ENCODE results near the gene ST6GALNAC4.
"Not testable (repeated sequence)": the region's sequence is repeated elsewhere in the genome, so short reads cannot be mapped to it uniquely, and the experiment has no call there.

Gene ST6GALNAC4

DNA sequence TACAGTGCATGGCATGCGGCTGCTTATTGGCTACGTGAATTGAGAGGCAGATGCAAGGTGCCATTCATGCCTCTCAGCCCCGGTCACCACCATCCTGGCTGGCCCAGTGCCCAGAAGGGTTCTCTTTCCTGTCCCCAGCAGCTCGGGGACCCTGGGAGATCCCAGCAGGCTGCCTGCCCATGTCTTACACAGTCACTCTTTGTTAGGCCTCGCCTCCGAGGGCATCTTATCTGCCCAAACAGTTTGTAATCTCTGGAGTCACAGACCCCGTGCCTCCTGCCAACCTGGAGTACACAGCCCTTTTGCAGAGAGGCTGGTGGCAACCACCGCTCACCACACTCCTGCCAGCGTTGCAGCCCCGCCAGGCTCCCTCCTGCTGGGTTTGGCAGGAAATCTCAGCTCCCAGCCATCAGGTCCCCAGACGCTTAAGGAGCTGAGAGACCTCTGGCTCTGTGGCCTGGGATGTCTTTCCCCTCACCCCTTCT, 32.4 kb downstream of the ST6GALNAC4 start:
- Mint-ChIP-seq H3K36me3 (ENCODE audit: low read depth) (peaks cover 36% of the 10 kb centered on the region), H3K27me3 (no peaks in the 10 kb centered on the region), H3K9me3 (no peaks in the 10 kb centered on the region), H3K4me1 (ENCODE audit: low read depth) (peaks cover 5% of the 10 kb centered on the region), H3K4me3 (no peak overlapping the region), H3K27ac (no peak overlapping the region)

DNA sequence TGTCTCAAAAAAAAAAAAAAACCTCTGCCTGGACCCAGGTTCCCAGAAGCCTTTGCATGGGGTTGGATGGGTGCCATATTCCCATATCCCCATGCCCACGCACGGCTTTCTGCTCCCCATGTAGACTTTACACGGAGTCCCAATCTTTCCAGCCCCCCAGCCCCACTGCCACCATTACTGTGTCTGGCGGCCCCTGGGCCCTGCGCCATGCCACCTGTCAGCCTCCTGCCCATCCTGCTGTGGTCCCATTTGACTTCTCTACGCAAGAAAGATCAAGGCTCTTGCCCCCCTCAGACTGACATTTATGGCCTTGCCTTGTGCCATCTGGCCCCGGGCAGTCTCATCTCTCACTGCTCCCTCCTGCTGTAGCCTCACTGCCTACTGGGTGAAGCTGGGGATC, 32.9 kb downstream of the ST6GALNAC4 start:
- Mint-ChIP-seq H3K4me3 (no peak overlapping the region), H3K27ac (no peak overlapping the region), H3K9me3 (no peaks in the 10 kb centered on the region), H3K27me3 (no peaks in the 10 kb centered on the region), H3K4me1 (ENCODE audit: low read depth) (peaks cover 7% of the 10 kb centered on the region), H3K36me3 (ENCODE audit: low read depth) (peaks cover 36% of the 10 kb centered on the region)

DNA sequence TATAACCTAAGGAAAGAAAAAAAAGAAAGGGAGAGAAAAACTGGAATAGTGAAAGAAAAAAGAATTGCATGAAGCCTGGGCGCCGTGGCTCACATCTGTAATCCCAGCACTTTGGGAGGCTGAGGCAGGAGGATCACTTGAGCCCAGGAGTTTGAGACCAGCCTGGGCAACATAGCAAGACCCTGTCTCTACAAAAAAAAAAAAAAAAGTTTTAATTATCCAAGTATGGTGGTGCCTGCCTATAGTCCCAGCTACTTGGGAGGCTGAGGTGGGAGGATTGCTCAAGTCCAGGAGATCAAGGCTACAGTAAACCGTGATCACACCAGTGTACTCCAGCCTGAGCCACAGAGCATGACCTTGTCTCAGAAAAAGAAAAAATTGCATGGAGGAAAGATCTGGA, 35.1 kb downstream of the ST6GALNAC4 start:
- H3K4me3 Mint-ChIP-seq, H3K27me3 Mint-ChIP-seq, H3K9me3 Mint-ChIP-seq: not testable (repeated sequence)
- Mint-ChIP-seq H3K27ac (peak overlapping the region; percentile 21), H3K4me1 (ENCODE audit: low read depth) (peaks cover 13% of the 10 kb centered on the region), H3K36me3 (ENCODE audit: low read depth) (peaks cover 23% of the 10 kb centered on the region)

DNA sequence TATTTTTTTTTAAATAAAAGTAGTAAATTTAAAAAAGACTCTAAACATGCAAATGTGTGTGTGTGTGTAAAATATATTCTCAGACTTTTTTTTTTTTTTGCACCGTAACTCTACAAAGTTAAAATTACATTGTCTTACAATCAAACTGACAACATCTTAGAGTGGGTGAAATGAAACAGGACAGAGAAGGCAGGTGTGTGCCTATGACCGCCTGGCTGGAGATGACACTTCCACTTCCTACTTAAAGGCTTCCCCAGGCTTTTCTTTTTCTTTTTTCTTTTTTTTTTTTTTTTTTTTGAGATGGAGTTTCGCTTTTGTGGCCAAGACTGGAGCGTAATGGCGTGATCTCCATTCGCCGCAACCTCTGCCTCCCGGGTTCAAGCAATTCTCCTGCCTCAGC, 36.7 kb downstream of the ST6GALNAC4 start:
- Mint-ChIP-seq H3K27ac (no peak overlapping the region), H3K4me3 (no peak overlapping the region), H3K4me1 (ENCODE audit: low read depth) (peaks cover 13% of the 10 kb centered on the region)

DNA sequence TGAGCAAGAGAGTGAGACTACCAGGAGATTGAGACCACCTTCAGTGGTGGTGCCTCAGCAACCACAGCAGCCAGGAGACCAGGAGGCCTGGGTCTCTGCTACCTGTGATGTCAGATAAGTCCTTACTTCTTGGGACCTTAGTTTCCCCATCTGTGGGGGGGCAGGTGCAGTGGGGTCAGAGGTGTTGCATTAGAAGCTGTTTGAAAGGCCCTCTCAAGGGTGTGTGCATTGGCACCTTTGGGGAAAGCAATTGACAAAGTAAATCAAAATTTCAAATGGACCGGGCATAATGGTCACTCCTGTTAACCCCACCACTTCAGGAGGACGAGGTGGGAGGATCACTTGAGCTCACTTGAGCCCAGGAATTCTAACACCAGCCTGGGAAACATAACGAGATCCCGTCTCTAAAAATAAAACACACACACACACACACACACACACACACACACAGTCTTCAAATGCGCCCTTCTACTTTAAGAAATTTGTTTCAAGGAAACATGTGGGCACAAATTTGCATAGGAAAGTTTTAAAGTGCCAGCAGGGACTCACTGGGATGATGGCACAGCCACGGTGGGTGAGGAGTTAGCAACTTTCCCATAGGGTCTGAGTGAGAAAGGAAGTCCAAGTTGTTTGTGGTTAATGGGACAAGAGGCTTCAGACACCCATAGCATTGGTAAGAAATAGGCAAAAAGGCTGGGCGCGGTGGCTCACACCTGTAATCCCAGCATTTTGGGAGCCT, 38.0 kb downstream of the ST6GALNAC4 start:
- no peaks in the 10 kb centered on the region for H3K27me3 Mint-ChIP-seq
- no peaks in the 10 kb centered on the region for H3K9me3 Mint-ChIP-seq
- peaks cover 8% of the 10 kb centered on the region for H3K4me1 Mint-ChIP-seq (ENCODE audit: low read depth)
- no peak overlapping the region for H3K27ac Mint-ChIP-seq
- peak overlapping the region; percentile 10 for H3K4me3 Mint-ChIP-seq
- peaks cover 12% of the 10 kb centered on the region for H3K36me3 Mint-ChIP-seq (ENCODE audit: low read depth)

More for the DNA sequence above, 36.7 kb downstream of the ST6GALNAC4 start:
- Mint-ChIP-seq H3K36me3 (ENCODE audit: low read depth) (peaks cover 17% of the 10 kb centered on the region), H3K9me3 (no peaks in the 10 kb centered on the region), H3K27me3 (no peaks in the 10 kb centered on the region)

DNA sequence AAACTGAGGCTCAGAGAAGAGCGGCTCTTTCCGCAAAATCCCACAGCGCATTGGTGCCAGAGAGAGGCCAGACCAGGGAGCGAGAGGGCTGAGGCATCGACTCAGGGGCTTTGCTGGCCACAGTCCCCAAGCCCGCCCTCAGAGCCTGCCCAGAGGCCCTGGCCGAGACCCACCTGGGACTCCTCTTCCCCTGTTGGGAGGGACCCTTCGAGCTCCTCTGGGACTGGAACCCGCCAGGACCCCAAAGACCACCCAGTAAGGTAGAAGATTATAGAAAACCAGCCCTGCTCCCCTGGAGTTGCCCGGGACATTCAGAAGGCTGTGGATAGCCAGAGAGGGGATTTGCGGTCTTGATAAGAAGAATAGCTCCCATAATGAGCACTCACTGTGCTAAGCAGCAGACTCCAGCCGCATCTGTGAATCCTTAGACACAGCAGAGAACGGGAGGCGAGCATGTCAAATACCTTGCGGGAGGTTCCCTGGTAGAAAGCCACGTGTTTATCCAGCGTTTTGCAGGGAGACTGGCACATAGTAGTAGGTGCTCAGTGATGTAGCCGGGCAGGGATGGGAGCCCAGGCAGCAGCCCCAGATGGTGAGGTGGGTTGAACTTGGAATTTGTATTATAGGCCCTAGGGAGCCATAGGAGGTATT, 38.7 kb downstream of the ST6GALNAC4 start:
- no peak overlapping the region for H3K27ac Mint-ChIP-seq
- peak overlapping the region; percentile 41 for H3K4me3 Mint-ChIP-seq
- H3K36me3 Mint-ChIP-seq (ENCODE audit: low read depth) = peaks cover 12% of the 10 kb centered on the region
- H3K27me3 Mint-ChIP-seq = no peaks in the 10 kb centered on the region
- H3K4me1 Mint-ChIP-seq (ENCODE audit: low read depth) = peaks cover 8% of the 10 kb centered on the region
- H3K9me3 Mint-ChIP-seq = no peaks in the 10 kb centered on the region

DNA sequence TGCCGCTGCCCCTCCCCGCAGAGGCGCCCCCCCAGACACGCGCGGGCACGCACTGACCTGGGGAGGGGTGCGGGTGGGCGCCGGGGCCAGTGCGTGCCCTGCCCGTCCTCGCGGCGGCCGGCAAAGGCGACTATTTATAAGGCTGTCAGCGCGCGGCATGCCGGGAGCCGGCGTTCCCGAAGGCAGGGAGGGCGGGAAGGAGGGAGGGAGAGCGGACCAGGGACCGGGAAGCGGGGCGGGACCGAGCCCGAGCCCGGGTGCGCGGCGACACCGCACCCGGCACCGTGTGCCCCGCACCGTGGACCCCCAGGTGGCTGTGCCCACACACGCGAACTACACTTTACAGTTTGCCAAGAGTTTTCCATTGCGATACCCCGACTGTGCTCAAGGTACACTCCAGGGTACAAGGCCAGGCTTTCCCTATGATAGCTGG, 39.3 kb downstream of the ST6GALNAC4 start, which contains the start of gene AK1:
Gene AK1, minus strand, starts transcription at position 110 of the 433 bp plus-strand sequence. CDS start 3,058 bp downstream, outside the sequence.
- Mint-ChIP-seq H3K9me3 (no peaks in the 10 kb centered on the region), H3K36me3 (ENCODE audit: low read depth) (peaks cover 8% of the 10 kb centered on the region), H3K27ac (no peak within 1 kb of the TSS), H3K27me3 (no peaks in the 10 kb centered on the region), H3K4me1 (ENCODE audit: low read depth) (peaks cover 8% of the 10 kb centered on the region), H3K4me3 (peak within 1 kb of the TSS; percentile 41)

DNA sequence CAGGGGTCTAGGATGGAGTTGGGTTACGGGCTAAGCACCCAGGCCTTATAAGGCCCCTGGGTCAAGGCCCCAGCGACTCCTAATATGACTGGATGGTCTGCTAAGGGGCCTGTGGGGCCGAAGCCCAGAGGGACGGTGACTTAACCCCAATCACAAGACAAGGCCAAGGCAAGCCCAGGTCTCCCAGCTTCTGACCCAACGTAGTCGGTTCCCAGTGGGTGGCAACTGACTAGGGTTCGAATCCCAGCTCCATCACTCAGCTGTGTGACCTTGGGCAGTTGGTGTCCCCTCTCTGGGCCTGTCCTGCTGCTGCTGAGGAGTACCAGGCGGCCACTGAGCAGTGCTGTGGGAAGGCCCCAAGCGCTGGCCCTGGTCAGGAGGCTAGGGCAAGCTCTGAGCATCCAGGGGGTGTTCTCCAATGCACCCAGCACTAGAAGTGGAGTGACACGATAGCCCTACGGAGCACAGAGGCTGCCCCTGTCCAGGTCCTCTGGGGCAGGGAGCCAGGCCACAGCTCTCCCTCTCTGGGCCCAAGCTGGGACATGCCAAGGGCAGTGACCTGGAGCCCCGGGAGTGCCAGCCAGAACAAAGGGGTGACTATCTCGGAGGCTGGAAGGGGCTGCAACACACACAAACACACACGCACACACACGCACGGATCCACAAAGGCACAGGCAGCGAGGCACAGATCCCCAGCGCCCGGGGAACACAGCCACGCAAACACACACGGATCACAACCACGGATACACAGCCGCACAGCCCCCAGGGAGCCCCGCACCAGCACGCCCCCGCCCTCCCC, 39.9 kb downstream of the ST6GALNAC4 start:
- peak overlapping the region; percentile 32 for H3K4me3 Mint-ChIP-seq
- H3K27me3 Mint-ChIP-seq = no peaks in the 10 kb centered on the region
- H3K36me3 Mint-ChIP-seq (ENCODE audit: low read depth) = peaks cover 6% of the 10 kb centered on the region
- peaks cover 8% of the 10 kb centered on the region for H3K4me1 Mint-ChIP-seq (ENCODE audit: low read depth)
- H3K9me3 Mint-ChIP-seq = no peaks in the 10 kb centered on the region
- H3K27ac Mint-ChIP-seq = no peak overlapping the region

DNA sequence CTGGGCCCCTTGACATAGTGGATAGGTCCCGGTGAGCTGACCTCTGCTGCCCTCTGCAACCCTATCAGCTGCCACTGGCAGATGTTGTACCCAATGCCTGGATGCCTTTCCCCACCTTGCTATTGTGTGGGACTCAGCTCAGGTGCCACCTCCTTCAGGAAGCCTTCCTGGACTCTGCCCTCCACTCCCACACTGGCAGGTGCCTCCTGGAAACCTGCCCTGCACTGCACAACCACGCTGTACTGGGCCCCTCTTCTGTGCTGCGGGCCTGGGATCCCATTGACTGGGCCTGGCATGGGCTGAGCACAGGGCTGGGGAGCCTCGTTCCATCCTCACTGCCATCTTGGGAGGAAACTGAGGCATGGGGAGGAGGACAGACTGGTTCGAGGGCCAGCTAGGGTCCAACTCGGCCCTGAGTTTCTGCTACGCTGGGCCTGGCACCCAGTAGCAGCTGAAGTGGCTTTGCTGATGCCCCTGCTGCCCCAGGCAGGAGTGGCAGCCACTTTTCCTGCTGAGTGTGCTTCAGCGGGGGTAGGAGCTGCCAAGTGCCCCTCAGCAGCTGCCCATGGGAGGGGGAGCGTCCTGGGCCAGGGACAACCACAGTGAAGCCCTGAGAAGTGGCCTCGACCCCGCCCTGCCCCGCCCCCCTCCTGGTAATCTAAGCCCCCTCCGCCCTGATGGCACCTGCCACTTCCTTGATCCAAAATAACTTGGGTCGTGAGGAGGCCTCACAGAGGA, 40.6 kb downstream of the ST6GALNAC4 start:
- H3K4me3 Mint-ChIP-seq = no peak overlapping the region

DNA sequence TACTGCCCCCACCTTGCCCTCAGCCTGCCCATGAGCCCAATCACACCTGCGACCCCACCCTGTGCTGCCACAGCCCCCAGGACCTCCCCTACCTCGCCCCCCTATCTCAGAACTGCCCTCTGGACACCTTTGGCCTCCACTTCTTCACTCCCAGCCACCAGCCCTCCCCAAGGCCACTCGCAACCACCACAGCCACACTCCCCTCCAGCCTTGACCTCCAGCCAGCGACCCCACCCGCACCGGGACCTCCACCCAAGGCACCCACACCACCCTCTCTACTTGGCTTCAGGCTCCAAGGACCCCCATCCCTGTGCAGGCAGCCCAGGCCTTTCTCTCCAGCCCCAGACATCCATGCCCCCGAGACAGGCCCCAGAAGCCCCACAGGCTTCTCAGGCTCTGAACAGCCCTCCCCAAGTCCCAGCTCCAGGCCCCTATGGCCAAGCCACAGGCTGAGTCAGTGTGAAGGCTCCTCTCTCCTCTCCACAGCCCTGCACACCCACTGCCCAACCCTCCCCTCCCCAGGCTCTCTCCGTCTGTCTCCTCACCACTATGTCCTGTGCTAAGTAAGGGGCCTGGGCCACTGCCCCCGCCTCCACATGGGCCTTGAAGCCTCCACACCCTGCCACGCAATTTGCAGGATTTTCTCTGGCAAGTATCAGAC, 41.4 kb downstream of the ST6GALNAC4 start:
- Mint-ChIP-seq H3K4me3 (no peak overlapping the region), H3K4me1 (ENCODE audit: low read depth) (peaks cover 8% of the 10 kb centered on the region), H3K36me3 (ENCODE audit: low read depth) (peaks cover 6% of the 10 kb centered on the region), H3K27me3 (no peaks in the 10 kb centered on the region), H3K27ac (no peak overlapping the region), H3K9me3 (no peaks in the 10 kb centered on the region)

More for the DNA sequence above, 40.6 kb downstream of the ST6GALNAC4 start:
- H3K27ac Mint-ChIP-seq = no peak overlapping the region
- no peaks in the 10 kb centered on the region for H3K27me3 Mint-ChIP-seq
- H3K4me1 Mint-ChIP-seq (ENCODE audit: low read depth) = peaks cover 8% of the 10 kb centered on the region
- no peaks in the 10 kb centered on the region for H3K9me3 Mint-ChIP-seq
- peaks cover 6% of the 10 kb centered on the region for H3K36me3 Mint-ChIP-seq (ENCODE audit: low read depth)

DNA sequence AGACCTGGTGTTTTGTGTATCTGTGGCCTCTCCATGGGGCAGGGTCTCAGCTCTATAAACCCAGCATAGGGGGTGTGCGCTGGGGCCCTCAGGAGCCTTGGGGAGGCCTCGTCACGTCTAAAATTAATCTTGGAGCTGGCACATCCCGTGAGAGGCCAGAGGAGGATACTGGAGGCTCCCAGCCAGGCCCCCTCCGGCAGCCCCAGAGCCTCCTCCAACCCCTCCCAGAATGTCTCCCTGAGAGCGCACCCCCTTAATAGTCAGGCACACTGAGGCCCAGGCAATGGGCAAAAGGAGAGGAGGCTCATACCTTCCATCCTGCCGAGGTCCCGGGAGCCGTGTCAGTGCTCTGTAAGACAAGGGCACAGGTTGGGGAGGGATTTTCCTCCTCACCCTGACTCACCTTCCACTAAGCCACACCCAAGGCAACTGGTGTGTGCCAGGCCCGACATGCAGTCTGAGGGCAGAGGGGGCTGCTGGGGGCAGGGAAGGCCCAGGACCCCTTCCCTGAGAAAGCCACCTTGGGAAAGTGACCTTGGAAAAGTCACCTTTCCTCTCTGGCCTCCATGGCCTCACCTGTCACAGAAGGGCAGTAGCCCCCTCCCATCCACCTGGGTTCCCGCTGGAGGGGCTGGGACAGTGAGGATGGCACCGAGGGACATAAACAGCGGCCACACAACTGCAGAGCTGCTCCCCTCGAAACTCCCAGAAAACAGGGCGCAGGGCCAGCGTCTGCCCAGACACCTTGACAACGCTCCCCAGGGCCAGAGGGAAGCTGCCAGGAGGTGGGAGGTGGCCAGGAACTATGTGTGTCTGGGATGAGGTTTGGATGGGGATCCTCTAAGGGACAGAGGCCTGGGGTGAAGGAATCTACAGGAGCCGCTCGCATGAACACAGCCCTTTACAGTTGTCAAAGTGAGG, 42.3 kb downstream of the ST6GALNAC4 start:
- Mint-ChIP-seq H3K4me1 (ENCODE audit: low read depth) (peaks cover 8% of the 10 kb centered on the region), H3K4me3 (no peak overlapping the region), H3K27me3 (no peaks in the 10 kb centered on the region), H3K27ac (no peak overlapping the region), H3K36me3 (ENCODE audit: low read depth) (peaks cover 6% of the 10 kb centered on the region), H3K9me3 (no peaks in the 10 kb centered on the region)

DNA sequence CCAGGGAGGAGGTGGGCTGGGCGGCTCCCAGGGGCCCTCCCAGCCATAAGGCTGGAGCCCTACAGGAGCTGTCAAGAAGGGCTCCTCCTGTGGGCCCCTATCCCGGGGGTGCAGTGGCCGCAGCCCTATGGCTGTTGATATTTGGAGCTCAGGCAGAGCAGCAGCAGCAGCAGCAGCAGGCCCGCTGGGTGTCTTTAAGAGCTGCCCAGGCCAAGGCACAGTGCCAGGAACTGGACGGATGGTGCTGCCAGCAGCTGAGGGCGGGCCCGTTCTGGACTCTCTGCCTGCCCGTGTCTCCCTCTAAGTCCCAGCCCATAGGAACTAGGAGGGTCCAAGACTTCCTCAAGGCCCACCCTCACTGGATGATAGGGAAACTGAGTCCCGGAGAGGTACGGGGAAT, 43.0 kb downstream of the ST6GALNAC4 start:
- Mint-ChIP-seq H3K9me3 (no peaks in the 10 kb centered on the region), H3K27me3 (no peaks in the 10 kb centered on the region)

DNA sequence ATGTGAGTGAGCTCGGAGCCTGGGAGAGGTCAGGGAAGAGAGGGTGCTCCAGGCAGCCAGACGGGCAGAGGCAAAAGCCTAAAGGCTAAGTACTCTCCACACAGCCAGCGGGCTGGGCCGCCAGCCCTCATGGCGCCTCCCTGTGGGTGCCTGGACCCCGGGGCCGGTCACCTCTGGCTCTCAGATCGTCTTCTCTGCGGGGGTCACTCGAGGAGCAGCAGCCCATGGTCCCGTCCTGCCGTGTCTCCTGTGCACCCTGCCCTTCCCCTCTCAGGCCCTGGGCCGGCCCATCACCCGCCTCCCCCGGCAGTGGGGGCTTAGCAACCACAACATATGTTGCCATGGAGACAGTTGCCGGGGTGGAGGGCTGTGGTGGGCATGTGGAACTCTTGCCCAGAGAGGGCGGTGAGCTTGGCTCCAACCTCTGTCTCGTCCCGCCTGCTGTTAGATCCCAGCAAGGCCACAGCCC, 43.6 kb downstream of the ST6GALNAC4 start:
- H3K4me3 Mint-ChIP-seq = no peak overlapping the region
- peaks cover 5% of the 10 kb centered on the region for H3K4me1 Mint-ChIP-seq (ENCODE audit: low read depth)
- peaks cover 2% of the 10 kb centered on the region for H3K36me3 Mint-ChIP-seq (ENCODE audit: low read depth)
- H3K9me3 Mint-ChIP-seq = no peaks in the 10 kb centered on the region
- no peaks in the 10 kb centered on the region for H3K27me3 Mint-ChIP-seq
- no peak overlapping the region for H3K27ac Mint-ChIP-seq

More for the DNA sequence above, 43.0 kb downstream of the ST6GALNAC4 start:
- Mint-ChIP-seq H3K4me3 (no peak overlapping the region), H3K36me3 (ENCODE audit: low read depth) (peaks cover 6% of the 10 kb centered on the region), H3K4me1 (ENCODE audit: low read depth) (peaks cover 5% of the 10 kb centered on the region), H3K27ac (no peak overlapping the region)

Data from stimulated activated naive CD8-positive, alpha-beta T cell treated with anti-CD3 and anti-CD28 coated beads, Interleukin-15, Interleukin-2, amounts not matched to agents 100 ng/mL and 50 ng/mL, for 24 hours (primary cell).